SKM-1 (cell line): ENCODE data around the gene GGCT.
"Not testable (repeated sequence)": the region's sequence is repeated elsewhere in the genome, so short reads cannot be mapped to it uniquely, and the experiment has no call there.

Source experiments
- DNase-seq: peaks from one replicate; lab custom pipeline; 2025; ENCODE audit not compliant: unreplicated experiment; lab: John Stamatoyannopoulos, UW

The GGCT gene, protein sequence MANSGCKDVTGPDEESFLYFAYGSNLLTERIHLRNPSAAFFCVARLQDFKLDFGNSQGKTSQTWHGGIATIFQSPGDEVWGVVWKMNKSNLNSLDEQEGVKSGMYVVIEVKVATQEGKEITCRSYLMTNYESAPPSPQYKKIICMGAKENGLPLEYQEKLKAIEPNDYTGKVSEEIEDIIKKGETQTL

DNA sequence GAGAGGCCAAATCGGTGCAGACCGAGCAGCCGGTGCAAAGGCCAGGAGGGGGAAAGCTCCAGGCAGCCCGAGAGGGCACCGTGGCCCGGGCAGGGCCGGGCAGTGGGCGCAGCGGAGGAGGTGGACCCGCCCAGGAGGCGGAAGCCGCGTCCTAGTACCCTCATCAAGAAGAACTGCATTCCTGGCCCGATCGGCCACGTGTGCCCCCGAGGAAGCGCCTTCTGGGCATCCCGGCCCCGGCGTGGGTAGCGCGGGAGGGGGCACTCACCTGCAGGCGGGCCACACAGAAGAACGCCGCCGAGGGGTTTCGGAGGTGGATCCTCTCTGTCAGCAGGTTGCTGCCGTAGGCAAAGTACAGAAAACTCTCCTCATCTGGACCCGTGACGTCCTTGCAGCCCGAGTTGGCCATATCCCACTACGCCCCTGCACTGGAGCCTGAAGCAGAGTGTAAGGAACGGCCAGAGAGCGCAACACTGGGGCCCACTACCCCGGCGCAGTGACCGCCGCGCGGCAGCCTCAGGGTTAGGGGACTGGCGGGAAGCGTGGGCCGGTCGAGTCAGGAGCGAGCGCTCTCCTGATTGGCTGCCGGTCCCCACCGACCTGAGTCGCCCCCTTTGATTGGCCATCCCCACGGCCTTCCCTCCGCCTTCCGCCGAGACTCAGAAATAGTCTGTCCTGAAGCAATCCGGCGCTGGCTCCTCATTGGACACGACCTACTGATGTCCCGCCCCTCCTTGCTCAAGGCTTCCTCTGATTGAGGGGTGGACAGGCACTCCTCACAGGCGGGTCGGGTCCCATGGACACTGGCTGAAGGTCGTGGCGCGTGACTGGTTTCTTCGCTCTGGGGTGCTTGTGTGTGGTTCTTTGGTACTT lies at the start of gene GGCT:
Gene GGCT, minus strand, starts transcription at position 529 of the 873 bp plus-strand sequence. Its CDS starts 120 bp downstream, at position 409.
- peak; percentile 96 for DNase-seq

- DNase-seq, result no peak
Observed at GRCh38 chr7:30553546-30553945, 48.9 kb upstream of the GGCT start.

DNA sequence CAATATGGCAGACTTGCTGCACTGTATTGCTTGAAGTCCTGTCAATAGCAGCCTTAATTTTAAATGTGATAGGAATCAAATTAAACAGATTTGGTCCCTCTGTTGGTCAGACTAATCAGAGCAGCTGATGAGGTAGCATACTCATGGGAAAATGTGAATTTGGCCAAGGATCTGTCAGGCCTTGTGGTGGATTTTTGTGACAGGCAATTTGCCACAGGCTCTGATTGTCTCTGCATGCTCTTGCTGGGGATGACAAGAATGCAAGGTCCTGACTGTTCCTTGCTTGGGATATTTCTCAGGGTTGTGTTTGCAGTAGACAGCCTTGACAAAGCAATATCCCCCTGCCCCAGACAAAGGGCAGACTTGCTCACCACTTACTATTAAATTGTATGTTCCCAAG lies 48.5 kb upstream of the GGCT start:
- no peak for DNase-seq

GRCh38 chr7:30552330-30552729 lies 47.7 kb upstream of the GGCT start:
- no peak for DNase-seq

DNA sequence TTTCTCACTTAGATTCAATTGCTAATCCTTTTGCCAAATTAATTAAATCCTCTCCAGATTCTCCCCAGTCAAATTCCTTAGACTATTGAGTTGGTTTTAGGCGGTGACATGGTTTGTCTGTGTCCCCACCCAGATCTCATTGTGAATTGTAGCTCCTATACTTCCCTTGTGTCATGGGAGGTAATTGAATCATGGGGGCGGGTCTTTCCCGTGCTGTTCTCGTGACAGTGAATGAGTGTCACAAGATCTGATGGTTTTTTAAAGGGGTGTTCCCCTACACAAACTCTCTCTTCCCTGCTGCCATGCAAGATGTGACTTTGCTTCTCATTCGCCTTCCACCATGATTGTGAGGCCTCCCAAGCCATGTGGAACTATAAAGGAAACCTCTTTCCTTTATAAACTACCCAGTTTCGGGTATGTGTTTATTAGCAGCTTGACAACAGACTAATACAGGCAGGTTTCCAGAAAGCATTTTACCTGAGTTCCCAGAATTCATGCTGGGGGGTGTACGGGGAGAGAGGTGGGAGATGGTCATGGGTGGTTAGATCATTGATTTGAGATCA lies 45.4 kb upstream of the GGCT start:
- no peak for DNase-seq

DNA sequence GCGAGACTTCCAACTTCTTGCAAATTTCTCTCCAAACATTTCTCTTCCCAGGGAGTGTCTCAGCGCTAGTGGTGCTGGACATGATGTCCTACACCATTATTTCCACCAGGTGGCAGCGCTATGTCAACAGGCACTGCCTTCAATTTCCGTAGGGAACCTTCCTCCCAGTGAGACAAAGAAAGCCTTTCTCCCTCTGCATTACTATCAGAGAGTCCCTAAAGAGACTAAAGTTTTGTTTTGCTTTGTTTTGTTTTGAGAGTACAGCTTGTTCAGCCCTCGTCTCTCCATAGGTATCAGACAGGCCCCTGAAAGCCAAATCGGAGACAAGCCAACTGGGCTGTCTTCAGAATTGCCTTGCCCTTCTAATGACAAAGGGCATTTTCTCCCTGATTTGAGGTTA lies 44.2 kb upstream of the GGCT start:
- peak; percentile 17 for DNase-seq

DNA sequence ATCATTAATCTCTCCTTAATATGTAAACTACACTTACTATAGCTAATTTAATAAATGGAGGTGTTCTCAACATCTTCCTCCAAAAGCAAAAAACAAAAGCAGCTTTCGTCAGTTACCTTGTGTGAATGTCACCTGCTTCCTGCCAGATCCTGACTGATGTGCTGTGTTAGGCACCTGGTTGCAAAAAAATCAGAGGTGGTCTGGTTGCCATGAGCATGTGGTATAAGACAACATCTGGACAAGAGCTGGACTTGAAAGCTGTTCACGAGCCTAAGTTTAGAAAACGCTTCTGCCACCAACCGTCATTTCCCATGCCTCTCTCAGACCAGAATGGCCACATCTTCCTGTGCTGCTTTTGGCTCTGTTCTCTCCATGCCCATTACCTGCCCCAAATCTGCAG lies 42.0 kb upstream of the GGCT start:
- no peak for DNase-seq

DNA sequence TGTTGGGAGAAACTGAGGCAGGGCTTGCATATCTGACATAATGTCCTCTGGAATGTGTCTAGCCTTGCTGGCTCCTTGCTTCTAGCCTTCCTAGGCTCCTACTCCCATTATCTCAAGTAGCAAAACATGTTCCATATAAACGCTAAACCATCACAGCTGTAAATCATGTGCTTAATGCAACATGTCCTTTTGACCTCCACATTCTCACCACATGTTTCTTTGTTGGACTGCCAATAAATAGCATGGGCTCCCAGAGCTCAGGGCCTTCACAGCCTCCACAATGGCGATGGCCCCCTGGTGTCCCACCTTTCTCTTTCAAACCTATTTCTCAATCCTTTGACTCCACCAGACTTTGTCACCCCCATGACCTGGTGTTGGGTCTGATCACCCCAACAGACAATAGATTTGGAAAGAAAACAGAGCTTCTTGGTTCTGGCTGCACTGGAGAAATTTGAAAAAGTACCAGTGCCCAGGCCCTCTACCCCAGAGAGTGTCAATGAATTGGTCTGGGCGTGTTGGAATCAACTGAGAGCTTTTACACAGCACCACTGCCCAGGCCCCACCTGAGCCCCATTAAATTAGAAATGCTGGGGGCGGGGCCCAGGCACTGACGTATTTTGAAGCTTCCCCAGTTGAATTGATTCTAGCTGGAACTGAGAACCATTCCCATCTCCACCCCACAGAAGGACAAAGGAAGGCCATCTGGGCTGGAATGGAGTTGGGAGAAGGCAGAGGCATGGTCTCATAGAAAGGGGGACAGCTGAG lies 41.3 kb upstream of the GGCT start:
- DNase-seq, result no peak

- DNase-seq, result no peak
Observed at GRCh38 chr7:30543813-30544525, 39.3 kb upstream of the GGCT start.

- DNase-seq, result not testable (repeated sequence)
Observed at GRCh38 chr7:30543115-30543514, 38.5 kb upstream of the GGCT start.

- DNase-seq, result no peak
Observed at GRCh38 chr7:30533886-30534285, 29.3 kb upstream of the GGCT start.

DNA sequence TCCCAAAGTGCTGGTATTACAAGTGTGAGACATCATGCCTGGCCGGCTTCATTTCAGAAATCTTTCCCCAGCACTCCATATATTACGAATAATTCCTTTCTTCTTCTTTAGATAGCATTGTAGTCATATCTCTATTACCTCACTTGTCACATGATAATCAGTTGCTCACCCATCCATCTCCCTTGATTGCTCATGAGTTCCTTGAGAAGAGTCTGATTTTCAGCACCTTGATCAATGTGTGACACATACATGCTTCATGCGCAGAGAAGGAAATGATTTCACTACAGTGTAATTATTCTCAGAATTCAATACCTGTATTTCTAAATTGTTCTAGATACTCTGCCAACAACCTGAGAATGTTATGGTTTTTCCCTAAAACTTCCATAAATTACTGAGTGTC lies 26.7 kb upstream of the GGCT start:
- no peak for DNase-seq

DNA sequence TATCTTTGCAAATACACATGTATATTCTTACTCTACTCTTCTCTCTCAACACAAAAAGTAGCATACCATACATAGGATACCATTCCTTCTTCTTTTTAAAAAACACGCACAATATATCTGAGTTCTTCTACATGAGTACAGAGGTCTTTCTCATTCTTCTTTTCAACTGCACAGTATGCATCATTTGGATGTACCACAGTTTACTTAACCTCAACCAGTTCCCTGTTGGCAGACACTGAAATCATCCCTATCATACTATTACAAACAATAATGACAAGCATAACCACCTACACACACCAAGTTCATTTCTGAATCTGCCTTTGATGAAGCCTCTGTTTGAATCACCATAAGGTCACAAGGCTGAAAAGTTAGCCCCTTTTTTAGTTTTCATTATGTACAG lies 25.7 kb upstream of the GGCT start:
- DNase-seq, result no peak

DNA sequence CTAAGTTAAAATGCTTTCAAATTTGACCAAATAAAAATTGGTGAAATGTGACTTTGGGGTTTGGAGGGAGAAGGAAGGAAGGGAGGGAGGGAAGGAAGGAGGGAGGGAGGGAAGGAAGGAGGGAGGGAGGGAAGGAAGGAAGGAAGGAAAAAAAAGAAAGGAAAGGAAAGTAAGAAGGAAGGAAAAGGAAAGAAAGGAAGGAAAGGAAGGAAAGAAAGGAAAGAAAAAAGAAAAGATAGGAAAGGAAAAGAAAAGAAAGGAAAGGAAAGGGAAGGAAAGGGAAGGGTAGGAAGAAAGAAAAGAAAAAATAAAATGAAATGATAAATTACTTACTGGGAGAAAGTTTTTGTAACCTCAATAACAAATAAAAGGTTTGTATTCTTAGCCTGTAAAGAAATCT lies 24.1 kb upstream of the GGCT start:
- DNase-seq, result no peak

DNA sequence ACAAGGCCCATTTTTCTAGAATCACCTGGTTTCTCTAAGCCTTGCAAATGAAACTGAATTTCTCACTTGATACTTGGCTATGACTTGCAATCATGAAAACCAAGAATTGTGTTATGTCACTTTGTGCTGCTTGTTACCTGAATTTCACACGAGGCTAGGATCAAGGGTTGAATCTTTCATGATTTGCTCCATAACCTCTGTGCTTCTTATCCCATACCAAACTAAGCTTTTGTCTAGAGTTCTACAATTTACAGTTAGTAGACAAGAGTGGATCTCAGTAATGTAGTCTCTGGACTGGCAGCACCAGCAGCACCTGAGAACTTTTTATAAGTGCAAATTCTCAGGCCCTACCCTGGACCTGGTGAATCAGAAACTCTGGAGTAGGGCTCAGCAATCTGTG lies 22.7 kb upstream of the GGCT start:
- DNase-seq, result not testable (repeated sequence)

- DNase-seq, result no peak
Observed at GRCh38 chr7:30526163-30526562, 21.5 kb upstream of the GGCT start.

DNA sequence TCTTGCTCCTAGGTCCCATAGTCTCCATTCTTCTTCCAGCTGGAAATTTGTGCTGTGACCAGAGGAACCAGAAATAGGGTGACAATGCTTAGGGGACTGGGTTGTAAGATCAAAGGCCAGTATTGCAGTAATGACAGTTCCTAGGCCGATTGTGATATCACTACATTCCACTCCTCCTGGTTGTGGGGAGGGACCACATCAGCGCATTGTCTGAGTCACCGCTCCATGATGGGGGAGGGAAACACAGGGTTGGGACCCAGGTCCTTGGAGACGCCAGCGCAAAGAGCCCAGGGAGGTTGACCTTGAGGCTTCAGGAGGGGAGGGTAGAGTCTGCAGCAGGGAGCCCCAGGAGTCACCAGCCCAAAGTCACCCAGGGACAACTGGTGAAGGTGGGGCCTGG lies 20.8 kb upstream of the GGCT start:
- no peak for DNase-seq

DNA sequence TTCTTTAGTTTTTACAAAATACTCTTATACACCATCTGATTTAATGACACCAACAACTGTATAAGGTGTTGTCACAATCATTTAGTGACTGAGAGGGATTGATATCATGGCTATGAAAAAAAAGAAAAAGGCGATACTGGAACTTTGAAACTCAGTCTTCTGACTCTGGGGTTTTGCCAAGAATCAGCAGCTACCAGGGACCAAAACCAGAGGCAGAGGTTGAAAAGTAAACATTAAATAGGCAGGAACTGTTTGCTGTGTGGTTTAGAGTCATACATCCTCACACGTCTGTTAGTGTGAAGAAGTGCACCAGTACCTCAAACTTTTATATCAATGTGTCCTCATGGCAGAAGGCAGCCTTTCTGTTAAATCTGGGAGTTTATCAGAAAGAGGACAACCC lies 19.9 kb upstream of the GGCT start:
- DNase-seq, result no peak

GRCh38 chr7:30523466-30523865 lies 18.8 kb upstream of the GGCT start:
- DNase-seq, result no peak

DNA sequence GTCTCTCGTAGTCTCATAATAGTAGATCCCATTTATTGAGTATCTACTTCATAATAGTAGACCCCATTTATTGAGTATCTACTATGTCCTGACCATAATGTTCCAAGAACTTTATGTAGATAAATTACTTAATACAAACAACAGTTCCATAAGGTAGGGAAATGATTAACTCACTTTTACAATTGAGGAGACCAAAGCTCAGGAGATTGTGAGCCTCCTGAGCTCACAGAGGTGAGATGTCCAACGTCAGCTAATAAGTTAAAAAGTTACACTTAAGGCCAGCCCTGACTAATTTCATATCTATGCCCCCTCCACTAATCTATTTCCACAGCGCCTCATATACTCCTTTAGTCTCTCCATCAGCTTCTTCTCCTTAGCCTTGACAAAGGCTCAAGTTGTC lies 17.5 kb upstream of the GGCT start:
- DNase-seq, result no peak

GRCh38 chr7:30521532-30521931 lies 16.9 kb upstream of the GGCT start:
- no peak for DNase-seq
